Measurements from ENCODE around the gene PDCD2.
"Not testable (repeated sequence)": the region's sequence is repeated elsewhere in the genome, so short reads cannot be mapped to it uniquely, and the experiment has no call there.

PDCD2 gene

DNA sequence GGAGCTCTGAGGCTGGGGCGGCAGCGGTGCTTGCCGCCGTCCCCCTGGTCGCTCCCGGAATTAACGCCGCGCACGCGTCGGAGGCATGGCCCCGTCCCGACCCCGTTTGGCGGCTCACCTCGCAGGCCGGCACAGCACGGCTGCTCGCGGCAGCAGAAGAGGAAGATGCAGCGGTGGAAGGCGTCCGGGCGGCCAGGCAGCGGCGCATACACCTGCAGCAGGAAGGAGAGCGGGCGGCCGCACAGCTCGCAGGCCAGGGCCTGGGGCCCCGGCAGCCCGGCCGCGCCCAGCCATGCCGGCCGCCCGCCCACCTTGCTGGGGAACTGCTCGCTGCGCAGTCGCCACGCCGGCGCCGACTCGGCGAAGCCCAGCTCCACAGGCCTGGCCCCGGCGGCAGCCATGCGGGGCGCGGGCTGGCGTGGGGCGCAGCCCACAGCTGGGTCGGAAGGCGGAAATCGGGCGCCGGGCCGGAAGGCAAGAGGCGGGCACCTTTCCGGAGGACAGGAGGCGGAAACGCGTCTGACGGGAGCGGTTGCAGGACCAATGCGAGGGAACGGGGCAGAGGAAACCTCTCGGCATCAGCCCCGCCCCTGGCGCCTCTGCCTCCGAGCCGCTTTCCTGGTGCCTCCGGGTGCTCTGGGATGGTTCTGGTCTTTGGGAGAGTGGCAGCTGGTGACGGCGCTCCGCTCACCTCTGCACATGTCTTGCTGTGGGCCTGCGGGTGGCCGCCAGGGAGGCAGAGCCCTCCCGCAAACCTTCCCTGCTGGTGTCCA, at the start of gene PDCD2:
Gene PDCD2, minus strand, starts transcription at position 457 of the 773 bp plus-strand sequence. Its CDS starts 56 bp downstream, at position 401.
- peak; percentile 85 to 86 for DNase-seq (ENCODE audit: low read depth in 2 of 2)

- DNase-seq (ENCODE audit: low read depth in 2 of 2) = not testable (repeated sequence)
These were observed 31.6 kb upstream of the PDCD2 start for GRCh38 chr6:170616020-170616554.

- not testable (repeated sequence) for DNase-seq (ENCODE audit: low read depth in 2 of 2)
These were observed 27.9 kb upstream of the PDCD2 start for GRCh38 chr6:170612256-170612804.

- not testable (repeated sequence) for DNase-seq (ENCODE audit: low read depth in 2 of 2)
These were observed 24.8 kb upstream of the PDCD2 start for GRCh38 chr6:170609225-170609624.

DNA sequence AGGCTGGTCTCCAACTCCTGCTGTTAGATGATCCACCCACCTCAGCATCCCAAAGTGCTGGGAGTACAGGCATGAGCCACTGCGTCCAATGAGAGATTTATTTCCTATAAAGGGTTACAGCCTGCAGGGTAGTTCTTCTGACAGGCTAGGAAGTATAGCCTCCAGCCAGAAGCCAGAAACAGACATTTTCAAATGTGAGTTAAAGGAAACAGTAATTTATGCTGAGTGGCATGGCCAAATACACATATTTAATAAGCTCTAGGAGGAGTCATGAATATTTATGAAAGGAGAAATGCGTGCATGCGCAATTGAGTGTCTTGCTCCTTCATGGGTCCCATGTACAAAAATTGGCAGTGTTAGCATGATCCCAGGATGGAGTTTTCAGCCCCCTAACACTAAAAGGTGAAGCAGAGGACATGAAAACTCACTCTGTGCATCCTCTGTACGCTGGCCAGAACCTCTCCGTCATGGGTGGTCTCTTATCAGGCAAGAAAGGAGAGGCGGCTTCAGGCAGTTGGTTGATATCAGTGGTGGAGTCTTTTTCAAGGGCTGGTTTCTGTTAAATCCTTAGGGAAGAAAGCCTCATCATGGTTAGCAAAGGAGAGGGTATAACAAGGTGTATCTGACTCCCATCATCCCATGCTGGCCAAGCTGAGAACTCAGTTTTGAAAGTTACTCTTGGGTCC, 21.3 kb upstream of the PDCD2 start:
- no peak for DNase-seq (ENCODE audit: low read depth in 2 of 2)

GRCh38 chr6:170597278-170597677, 12.8 kb upstream of the PDCD2 start:
- DNase-seq (ENCODE audit: low read depth in 2 of 2) = no peak

GRCh38 chr6:170596426-170596825, 12.0 kb upstream of the PDCD2 start:
- no peak for DNase-seq (ENCODE audit: low read depth in 2 of 2)

GRCh38 chr6:170590725-170591124, 6.3 kb upstream of the PDCD2 start:
- no peak for DNase-seq (ENCODE audit: low read depth in 2 of 2)

- DNase-seq (ENCODE audit: low read depth in 2 of 2) = no peak
These were observed 589 bp upstream of the PDCD2 start for GRCh38 chr6:170584954-170585498.

DNA sequence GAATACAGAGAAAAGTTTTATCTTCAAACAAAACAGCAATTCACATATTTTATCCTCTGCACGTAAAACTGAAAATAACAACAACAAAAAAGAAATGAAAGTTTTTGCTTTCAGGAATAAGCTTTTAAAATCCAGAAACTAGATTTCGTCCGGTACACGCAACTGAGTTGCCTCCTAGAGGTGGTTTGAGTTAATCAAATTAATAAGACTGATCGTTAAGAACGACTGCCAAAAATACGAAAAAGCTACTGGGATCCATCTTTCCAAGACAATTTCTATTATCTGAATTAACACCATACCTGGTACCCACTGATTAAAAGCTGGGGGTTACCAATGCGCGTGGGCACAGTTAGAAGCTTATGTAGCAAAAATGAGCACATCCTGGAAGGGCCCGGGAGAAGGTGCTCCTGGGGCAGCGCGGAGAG, 669 bp downstream of the PDCD2 start:
- DNase-seq (ENCODE audit: low read depth in 2 of 2) = no peak

GRCh38 chr6:170578909-170579308, 5.5 kb downstream of the PDCD2 start:
- no peak for DNase-seq (ENCODE audit: low read depth in 2 of 2)

- no peak for DNase-seq (ENCODE audit: low read depth in 2 of 2)
These were observed 9.2 kb downstream of the PDCD2 start for GRCh38 chr6:170575250-170575649.

DNA sequence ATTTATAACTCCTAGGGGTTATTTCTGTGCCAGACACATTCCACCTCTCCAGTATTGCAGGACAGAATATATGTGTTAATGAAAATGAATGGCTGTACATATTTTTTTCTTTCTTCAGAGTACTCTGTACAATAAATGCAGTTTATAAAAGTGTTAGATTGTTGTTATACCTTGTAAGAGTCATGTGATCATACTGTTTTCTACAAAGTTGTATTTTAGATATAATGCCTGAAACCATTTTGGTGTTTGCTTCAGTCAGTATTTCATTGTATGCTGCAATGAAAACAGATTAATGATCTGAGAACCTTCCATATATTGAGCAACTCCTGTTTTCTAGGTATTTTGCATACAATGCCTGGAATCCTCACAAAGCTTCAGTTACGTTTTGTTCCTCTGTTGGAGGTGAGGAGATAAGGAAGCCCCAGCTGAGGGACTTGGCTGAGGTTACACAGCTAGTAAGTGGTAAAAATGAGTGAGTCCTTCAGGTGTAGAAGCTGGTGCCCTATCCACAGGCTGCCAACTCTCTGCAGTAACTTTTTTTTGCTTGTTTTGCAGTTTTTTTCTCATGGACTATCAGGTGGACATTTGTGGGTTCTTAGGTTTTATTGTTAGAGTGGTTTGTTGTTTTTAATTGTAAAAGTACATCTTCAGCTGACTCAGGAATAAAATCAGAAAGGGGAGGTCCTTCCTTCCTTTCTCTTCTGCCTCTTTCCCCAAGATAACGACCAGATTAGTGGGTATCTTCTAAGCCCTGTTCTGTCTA, 11.6 kb downstream of the PDCD2 start:
- no peak for DNase-seq (ENCODE audit: low read depth in 2 of 2)

GRCh38 chr6:170564936-170565530, 19.4 kb downstream of the PDCD2 start:
- DNase-seq (ENCODE audit: low read depth in 2 of 2) = no peak

DNA sequence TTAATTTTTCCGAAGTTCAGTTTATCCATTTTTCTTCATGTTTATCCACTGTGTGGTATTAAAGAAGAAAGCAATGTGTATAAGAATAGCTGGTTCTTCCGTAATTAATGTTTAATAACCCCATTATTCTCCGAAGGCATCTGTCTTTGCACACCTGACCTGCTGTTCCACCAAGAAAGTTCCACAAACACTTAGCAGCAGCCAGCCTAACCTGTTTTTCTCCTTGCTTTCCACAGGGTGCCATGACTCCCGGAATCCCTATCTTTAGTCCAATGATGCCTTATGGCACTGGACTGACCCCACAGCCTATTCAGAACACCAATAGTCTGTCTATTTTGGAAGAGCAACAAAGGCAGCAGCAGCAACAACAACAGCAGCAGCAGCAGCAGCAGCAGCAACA, 22.9 kb downstream of the PDCD2 start:
- no peak for DNase-seq (ENCODE audit: low read depth in 2 of 2)

- no peak for DNase-seq (ENCODE audit: low read depth in 2 of 2)
These were observed 29.1 kb downstream of the PDCD2 start for GRCh38 chr6:170555305-170555704.

GRCh38 chr6:170554796-170555137, 29.7 kb downstream of the PDCD2 start:
- DNase-seq (ENCODE audit: low read depth in 2 of 2) = no peak

DNA sequence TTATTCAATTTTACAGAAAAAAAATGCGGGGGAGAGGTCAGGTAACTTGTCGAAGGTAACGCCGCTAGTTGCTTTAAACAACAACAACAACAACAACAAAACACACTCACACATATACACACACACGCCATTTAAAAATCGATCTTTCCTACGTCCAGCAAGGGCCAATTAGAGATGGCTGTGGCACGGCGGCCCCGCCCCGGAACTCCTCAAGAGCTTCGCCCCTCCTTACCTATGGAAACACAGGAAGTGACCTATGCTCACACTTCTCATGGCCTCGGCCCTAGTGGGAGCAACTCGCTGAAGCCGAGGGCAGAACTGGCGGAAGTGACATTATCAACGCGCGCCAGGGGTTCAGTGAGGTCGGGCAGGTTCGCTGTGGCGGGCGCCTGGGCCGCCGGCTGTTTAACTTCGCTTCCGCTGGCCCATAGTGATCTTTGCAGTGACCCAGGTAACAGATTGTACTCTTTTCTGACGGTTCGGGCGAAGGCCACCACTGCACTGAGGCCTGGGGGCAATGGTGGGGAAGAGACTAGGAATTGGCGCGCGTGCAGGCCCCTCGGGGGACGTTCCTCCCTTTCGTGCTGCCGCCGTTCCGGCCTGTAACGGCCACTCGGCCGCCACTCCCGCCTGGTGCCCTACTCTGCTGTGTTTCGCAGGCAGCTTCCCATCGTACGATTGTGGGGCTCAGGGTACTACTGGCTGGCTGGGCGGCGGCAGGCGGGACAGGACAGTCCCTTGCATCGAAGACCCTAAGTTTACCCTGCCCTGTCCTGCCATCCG, 30.2 kb downstream of the PDCD2 start, which contains the start of gene TBP:
Gene TBP, plus strand, starts transcription at position 357 of the 783 bp plus-strand sequence. CDS start 2,661 bp downstream, outside the sequence.
- peak; percentile 94 to 96 for DNase-seq (ENCODE audit: low read depth in 2 of 2)

GRCh38 chr6:170553534-170554012, 30.9 kb downstream of the PDCD2 start:
- DNase-seq (ENCODE audit: low read depth in 2 of 2) = no peak
